A204.1 (cell line): ENCODE results near the gene OAS3.
"Not testable (repeated sequence)": the region's sequence is repeated elsewhere in the genome, so short reads cannot be mapped to it uniquely, and the experiment has no call there.

Source experiments
- FAIRE-seq: peaks from 2 replicates; lab custom pipeline; 2012; peaks lifted over from hg19 to GRCh38; lab: Jason Lieb, UNC

Gene OAS3

DNA sequence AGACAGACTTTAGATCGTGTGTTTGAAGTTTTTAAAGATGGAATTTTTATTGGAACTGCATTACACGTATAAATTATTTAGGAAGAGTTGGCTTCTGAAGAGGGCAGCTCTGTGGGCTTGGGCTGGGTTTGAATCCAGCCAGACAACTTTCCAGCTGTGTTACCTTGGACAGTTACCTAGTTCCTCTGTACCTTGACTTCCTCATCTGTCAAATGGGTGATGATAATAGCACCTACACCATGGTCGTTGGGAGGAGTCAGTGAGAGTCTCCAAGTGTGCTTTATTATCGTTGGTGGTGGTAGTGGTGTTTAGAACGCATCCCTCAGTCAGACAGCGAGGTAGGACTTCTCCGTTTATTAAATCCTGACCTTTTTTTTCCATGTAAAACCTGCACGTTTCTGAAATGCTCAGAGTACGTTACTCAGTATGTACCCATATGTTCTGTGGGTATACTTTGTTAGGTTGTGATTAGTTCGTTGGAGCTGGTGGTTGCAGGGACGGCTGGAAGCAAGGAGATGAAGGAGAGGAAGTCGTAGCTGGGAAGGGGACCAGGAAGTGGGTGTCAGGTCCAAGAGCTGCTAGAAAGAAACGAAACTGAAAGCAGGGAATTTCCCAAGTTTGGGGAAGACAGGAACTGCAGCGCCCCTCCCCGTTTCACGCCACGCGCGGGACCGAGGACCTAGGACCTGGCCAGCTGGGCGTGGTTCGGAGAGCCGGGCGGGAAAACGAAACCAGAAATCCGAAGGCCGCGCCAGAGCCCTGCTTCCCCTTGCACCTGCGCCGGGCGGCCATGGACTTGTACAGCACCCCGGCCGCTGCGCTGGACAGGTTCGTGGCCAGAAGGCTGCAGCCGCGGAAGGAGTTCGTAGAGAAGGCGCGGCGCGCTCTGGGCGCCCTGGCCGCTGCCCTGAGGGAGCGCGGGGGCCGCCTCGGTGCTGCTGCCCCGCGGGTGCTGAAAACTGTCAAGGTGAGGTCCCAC, at the start of gene OAS3:
Gene OAS3 (plus strand): TSS at position 734 of the 979 bp plus-strand sequence. CDS start 57 bp downstream, at position 791.
- FAIRE-seq: peak; percentile 90

DNA sequence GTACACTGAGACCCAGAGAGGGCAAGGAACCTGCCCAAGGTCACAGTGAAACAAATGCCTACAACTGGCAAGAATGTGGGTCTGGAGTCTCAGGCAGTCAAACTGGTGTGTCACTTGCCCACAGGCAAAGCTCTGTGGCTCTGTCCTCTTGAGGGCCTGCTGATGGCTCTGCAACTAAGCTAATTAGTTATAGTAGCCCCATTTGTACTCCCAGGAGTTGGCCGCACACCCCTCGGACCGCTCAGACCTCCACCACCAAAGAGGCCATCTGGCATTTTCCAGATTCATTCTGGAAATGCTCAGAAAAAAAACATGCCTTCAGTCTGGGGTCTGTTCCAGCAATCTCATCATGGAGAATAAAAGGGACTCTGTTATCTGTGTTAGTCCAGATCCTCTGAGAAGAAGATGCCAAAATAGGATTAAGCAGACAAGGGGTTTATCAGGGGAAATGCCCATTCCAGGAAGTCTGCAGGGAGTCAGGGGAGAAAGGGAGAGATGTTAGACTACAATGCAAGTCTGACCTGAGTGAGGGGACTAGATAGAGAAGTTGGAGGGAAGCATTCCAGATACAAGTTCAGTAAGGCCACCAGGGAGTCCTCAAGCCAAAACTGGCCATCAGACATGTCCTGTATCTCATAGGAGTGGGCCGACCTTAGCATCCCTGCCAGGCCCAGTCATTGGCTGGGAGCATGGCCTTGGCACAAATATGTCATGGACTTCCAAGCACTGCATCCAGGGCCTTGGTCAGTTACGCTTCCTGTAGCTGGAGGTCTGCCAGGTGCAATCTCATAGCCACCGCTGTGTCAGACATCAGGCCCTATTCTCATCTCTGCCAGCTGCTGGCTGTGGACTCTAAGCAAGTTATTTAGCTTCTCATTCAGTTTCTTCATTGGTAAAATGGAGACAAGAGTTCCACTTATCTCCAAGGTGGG, 46.9 kb upstream of the OAS3 start:
- FAIRE-seq: no peak

DNA sequence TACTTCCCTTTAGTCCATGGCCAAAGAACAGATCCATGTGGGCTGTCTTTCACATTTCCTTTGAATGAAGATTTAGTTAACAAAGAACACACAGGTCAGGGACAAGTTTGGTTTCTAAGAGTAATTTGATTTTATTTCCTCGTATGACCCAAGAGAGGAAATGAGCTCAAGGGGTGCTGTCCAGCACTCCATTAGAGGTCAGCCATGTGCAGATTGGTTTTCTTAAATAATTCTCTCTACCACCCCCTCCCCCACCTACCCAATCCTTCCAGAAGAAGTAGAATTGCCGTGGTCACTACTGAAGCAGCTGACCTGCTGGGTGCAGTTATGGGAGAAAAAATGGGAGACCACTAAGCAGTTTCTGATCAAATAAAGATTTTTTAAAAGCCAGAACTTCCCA, 45.4 kb upstream of the OAS3 start:
- FAIRE-seq: no peak

- FAIRE-seq: no peak
These were observed 44.1 kb upstream of the OAS3 start for GRCh38 chr12:112894128-112894527.

DNA sequence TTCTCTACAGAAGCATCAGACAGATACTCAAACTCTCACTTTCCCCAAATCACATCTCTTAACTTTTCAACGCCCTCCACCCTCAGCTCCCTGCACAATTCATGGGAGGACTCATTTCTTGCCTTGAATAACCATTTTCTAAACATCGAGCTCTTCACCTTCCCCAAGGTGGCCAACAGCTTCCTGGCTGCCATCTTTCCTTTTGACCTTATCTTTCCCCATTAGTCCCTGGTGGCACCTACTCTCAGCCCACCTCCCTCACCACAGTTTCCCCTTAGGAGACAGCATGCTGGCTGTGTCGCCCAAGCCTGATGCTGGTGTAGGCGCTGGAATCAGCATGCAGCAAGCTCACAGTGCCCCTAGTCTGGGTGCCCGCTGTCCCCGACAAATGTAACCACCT, 39.9 kb upstream of the OAS3 start:
- FAIRE-seq: no peak

GRCh38 chr12:112900298-112901145, 37.8 kb upstream of the OAS3 start:
- FAIRE-seq: no peak

- no peak for FAIRE-seq
These were observed 37.0 kb upstream of the OAS3 start for GRCh38 chr12:112901271-112901670.

GRCh38 chr12:112904571-112904970, 33.7 kb upstream of the OAS3 start:
- no peak for FAIRE-seq

GRCh38 chr12:112905451-112906089, 32.7 kb upstream of the OAS3 start:
- FAIRE-seq: no peak

GRCh38 chr12:112906712-112907414, 31.4 kb upstream of the OAS3 start, which contains the start of gene OAS1:
TSS of gene OAS1 (plus strand) at chr12:112906962. CDS start at chr12:112907040, 78 bp downstream.
- FAIRE-seq: no peak

DNA sequence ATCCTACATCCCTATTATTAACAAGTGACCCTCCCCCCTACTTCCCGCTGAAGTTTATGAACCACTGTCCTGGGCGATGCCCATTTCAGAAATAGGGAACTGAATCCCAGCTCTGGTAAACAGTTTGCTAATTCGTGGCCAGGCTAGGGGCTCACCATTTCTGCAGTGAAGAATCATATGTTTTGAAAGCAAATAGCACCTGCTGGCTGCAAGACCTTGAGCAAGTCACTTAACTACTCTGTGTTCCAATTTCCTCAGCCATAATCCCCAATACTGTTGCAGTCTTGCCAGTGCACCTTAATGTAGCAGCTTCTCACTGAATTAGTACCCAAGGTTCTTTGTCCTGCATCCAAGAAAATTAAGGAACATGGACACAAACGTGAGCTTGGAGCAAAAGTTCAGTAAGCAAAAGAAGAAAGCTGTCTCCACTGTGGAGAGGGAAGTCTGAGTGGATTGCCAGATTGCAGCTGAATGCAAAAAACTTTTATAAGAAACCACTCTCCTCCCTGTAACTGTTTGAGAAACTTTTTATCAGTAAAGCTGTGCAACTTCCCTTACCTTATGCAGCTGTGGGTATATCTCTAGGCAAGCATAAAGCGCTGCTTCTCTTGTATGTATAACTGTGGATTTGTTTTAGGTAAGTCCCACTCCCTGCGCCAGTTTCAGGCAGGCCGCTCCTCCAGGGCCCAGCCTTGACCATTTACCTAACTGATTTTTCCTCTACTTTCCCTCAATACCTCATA, 30.7 kb upstream of the OAS3 start:
- FAIRE-seq: no peak

- FAIRE-seq: no peak
These were observed 29.7 kb upstream of the OAS3 start for GRCh38 chr12:112908548-112908947.

DNA sequence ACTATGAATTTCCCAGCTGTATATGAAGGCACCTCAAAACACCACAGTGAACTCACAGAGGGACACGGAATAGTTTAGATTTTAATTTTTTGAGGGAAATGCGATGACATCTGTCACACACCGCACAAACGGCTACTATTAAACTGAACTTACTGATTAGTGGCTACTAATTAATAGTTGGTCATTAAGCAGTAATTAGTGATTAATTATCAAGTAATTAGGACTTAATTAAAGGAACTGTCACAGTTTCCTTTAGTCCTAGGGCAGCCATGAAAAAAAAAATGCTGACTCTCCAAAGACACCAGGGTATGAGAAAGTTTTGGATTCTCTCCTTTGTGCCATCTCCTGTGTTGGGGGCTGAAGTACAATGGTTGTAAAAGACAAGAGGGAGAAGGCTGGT, 28.6 kb upstream of the OAS3 start:
- FAIRE-seq: no peak

- no peak for FAIRE-seq
These were observed 25.1 kb upstream of the OAS3 start for GRCh38 chr12:112913038-112913688.

- not testable (repeated sequence) for FAIRE-seq
These were observed 24.4 kb upstream of the OAS3 start for GRCh38 chr12:112913888-112914287.

DNA sequence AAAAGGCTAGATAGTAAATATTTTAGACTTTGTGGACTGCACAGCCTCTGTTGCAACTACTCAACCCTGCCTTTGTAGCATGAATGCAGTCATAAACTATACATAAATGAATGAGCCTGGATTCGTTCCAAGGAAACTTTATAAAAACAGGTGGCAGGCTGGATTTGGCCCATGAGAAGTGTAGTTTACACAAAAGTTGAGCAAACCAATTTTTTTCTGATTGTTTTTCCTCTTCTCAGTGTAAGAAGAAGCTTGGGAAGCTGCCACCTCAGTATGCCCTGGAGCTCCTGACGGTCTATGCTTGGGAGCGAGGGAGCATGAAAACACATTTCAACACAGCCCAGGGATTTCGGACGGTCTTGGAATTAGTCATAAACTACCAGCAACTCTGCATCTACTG, 22.0 kb upstream of the OAS3 start:
- no peak for FAIRE-seq

- FAIRE-seq: no peak
These were observed 19.2 kb upstream of the OAS3 start for GRCh38 chr12:112919121-112919520.

- no peak for FAIRE-seq
These were observed 13.3 kb upstream of the OAS3 start for GRCh38 chr12:112924986-112925385.

DNA sequence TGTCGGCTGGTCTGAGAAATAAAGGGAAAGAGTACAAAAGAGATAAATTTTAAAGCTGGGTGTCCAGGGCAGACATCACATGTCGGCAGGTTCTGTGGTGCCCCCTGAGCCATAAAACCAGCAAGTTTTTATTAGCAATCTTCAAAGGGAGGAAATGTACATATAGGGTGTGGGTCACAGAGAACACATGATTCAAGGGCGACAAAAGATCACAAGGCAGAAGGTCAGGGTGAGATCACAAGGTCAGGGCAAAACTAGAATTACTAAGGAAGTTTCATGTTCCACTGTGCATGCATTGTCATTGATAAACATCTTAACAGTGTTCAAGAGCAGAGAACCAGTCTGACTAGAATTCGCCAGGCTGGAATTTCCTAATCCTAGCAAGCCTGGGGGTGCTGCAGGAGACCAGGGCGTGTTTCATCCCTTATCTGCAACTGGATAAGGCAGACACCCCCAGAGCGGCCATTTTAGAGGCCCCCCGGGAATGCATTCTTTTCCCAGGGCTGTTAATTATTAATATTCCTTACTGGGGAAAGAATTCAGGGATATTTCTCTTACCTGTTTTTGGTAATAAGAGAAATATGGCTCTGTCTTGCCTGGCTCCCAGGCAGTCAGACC, 11.7 kb upstream of the OAS3 start:
- not testable (repeated sequence) for FAIRE-seq
